ENCODE measurements around the gene DDX17. TPM values are rescaled to one million over a fixed set of nuclear protein-coding genes. Genes with fewer than 3 reads are reported as not detected.

The DDX17 gene
- total and polyA plus RNA-seq, 9 of the 15 experiments (the other 6 are each of a cell fraction or from before 2014, with no cell fraction given): 17.6 to 421 (median 189) TPM

DNA sequence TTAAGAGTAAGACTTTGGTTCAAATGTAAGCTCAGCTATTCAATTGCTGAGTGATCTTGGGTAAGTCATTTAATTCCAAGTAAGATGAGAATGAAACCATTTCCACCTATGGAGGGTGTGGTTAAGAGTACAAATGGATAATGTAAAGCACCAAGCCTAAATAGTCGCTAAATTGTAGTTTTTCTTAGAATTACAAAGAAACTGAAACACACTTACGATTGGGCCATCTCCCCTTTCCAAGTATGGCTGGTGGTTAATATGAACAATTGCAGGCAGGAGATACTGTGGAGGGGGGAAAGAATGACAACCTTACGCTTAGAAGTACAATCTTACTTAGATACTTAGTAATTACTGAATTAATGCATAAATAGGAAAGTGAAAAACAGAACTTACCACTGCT lies 8.2 kb downstream of the DDX17 start:
- CTCF ChIA-PET (ENCODE audit: low intra/inter-chr PET ratio): no interaction called here
- peaks cover 94% of the 10 kb centered on the region for H3K36me3 ChIP-seq (ENCODE audit: control insufficient read depth, insufficient read depth, low read length)
- no peak for FAIRE-seq
- in situ Hi-C loops (cut with MboI): loop anchor here (5.0 kb wide), 1 partner anchor 69 kb away; no protein-coding TSS in a partner anchor
- H3K27me3 ChIP-seq (ENCODE audit: control insufficient read depth in 2 of 2, insufficient read depth in 2 of 2, low read length in 2 of 2): no peaks in the 10 kb centered on the region
- H3K9me1 ChIP-seq (ENCODE audit: control insufficient read depth, insufficient read depth, low read length): no peaks in the 10 kb centered on the region
- H3K4me1 ChIP-seq (replicated peaks in 1 of 2; ENCODE audit: control insufficient read depth in 2 of 2, insufficient read depth in 2 of 2, low read length in 2 of 2): peaks cover 0 to 8% of the 10 kb centered on the region in 2 experiments; a peak in 3 of 5 replicates
- no peaks in the 10 kb centered on the region; the same call in 1 of the 2 replicates for H4K20me1 ChIP-seq (replicated peaks; ENCODE audit: control insufficient read depth, insufficient read depth, low read length)
- WGBS (ENCODE audit: insufficient coverage, low coverage, missing lambda C conversion rate): 79% methylated on average over 3 of the region's 3 CpGs
- intact Hi-C loops (cut with micrococcal nuclease): no loop called here
- H3K9ac ChIP-seq (ENCODE audit: insufficient read depth in 1 of 2, low read depth in 2 of 2, low read length in 2 of 2): no peak overlapping the region
- no peaks in the 10 kb centered on the region for H3K9me3 ChIP-seq (replicated peaks; ENCODE audit: control insufficient read depth, insufficient read depth, low read depth, low read length)
- H3K4me3 ChIP-seq: no peak overlapping the region
- no peak overlapping the region for H2AFZ ChIP-seq (ENCODE audit: low read depth, low read length)
- H3K79me2 ChIP-seq (ENCODE audit: control insufficient read depth, insufficient read depth, low read length): peaks cover 61% of the 10 kb centered on the region
- DNase-seq (ENCODE audit: extremely low read depth in 1 of 4, low spot score in 3 of 4): no peak
- POLR2A ChIA-PET: interaction anchor here (1.0 to 1.6 kb wide), 4 partner anchors 8 to 13 kb away, joined by 3 to 10 read pairs (median 5); no protein-coding TSS in a partner anchor
- ATAC-seq: no peak
- H3K27ac ChIP-seq (ENCODE audit: extremely low read depth, low read depth, low read length): no peak overlapping the region
- BruUV-seq (replicated peaks): no TSS peak
- no peak overlapping the region for H3K4me2 ChIP-seq (ENCODE audit: insufficient read depth, low read length)
- TF ChIP-seq ZNF584 (CRISPR knock-in tag; IDR thresholded peaks at IDR 0.05; ENCODE audit: low read depth): no peak
- no peak for TF ChIP-seq ZNF507 (tag; conservative IDR thresholded peaks at IDR 0.05)
- TF ChIP-seq, protein P1, sequence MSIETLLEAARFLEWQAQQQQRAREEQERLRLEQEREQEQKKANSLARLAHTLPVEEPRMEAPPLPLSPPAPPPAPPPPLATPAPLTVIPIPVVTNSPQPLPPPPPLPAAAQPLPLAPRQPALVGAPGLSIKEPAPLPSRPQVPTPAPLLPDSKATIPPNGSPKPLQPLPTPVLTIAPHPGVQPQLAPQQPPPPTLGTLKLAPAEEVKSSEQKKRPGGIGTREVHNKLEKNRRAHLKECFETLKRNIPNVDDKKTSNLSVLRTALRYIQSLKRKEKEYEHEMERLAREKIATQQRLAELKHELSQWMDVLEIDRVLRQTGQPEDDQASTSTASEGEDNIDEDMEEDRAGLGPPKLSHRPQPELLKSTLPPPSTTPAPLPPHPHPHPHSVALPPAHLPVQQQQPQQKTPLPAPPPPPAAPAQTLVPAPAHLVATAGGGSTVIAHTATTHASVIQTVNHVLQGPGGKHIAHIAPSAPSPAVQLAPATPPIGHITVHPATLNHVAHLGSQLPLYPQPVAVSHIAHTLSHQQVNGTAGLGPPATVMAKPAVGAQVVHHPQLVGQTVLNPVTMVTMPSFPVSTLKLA (conservative IDR thresholded peaks at IDR 0.05): no peak
- TF ChIP-seq FOXJ3 (CRISPR knock-in tag; IDR thresholded peaks at IDR 0.05): no peak
- TF ChIP-seq, protein P2, sequence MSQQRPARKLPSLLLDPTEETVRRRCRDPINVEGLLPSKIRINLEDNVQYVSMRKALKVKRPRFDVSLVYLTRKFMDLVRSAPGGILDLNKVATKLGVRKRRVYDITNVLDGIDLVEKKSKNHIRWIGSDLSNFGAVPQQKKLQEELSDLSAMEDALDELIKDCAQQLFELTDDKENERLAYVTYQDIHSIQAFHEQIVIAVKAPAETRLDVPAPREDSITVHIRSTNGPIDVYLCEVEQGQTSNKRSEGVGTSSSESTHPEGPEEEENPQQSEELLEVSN (IDR thresholded peaks at IDR 0.05; ENCODE audit: borderline replicate concordance in 1 of 2, extremely low read depth in 1 of 2, insufficient read depth in 1 of 2, insufficient read length in 1 of 2, low read depth in 1 of 2, low read length in 1 of 2, poor library complexity in 1 of 2, severe bottlenecking in 1 of 2): no peak
- no peak for TF ChIP-seq PHTF2 (CRISPR knock-in tag; IDR thresholded peaks at IDR 0.05)
- no peak for TF ChIP-seq PYGO2 (tag; IDR thresholded peaks at IDR 0.05)
- TF ChIP-seq ZNF347 (CRISPR knock-in tag; IDR thresholded peaks at IDR 0.05; ENCODE audit: low read depth): no peak
- TF ChIP-seq WHSC1 (IDR thresholded peaks at IDR 0.05; ENCODE audit: low read length): no peak
- TF ChIP-seq, protein P3, sequence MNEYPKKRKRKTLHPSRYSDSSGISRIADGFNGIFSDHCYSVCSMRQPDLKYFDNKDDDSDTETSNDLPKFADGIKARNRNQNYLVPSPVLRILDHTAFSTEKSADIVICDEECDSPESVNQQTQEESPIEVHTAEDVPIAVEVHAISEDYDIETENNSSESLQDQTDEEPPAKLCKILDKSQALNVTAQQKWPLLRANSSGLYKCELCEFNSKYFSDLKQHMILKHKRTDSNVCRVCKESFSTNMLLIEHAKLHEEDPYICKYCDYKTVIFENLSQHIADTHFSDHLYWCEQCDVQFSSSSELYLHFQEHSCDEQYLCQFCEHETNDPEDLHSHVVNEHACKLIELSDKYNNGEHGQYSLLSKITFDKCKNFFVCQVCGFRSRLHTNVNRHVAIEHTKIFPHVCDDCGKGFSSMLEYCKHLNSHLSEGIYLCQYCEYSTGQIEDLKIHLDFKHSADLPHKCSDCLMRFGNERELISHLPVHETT (CRISPR knock-in tag; conservative IDR thresholded peaks at IDR 0.05 in 1 of 2, IDR thresholded peaks at IDR 0.05 in 1 of 2): no peak
- TF ChIP-seq HCFC1 (IDR thresholded peaks at IDR 0.05; ENCODE audit: low read depth, low read length): no peak
- no peak for TF ChIP-seq CTBP1 (IDR thresholded peaks at IDR 0.05; ENCODE audit: borderline replicate concordance)
- TF ChIP-seq NFRKB (IDR thresholded peaks at IDR 0.05; ENCODE audit: low read depth): no peak
- TF ChIP-seq ZNF551 (CRISPR knock-in tag; IDR thresholded peaks at IDR 0.05): no peak
- no peak for TF ChIP-seq ESRRA (IDR thresholded peaks at IDR 0.05; ENCODE audit: borderline replicate concordance, low read depth)
- TF ChIP-seq, protein P4, sequence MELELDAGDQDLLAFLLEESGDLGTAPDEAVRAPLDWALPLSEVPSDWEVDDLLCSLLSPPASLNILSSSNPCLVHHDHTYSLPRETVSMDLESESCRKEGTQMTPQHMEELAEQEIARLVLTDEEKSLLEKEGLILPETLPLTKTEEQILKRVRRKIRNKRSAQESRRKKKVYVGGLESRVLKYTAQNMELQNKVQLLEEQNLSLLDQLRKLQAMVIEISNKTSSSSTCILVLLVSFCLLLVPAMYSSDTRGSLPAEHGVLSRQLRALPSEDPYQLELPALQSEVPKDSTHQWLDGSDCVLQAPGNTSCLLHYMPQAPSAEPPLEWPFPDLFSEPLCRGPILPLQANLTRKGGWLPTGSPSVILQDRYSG (tag; conservative IDR thresholded peaks at IDR 0.05; ENCODE audit: low read depth): no peak
- TF ChIP-seq TAF1 (IDR thresholded peaks at IDR 0.05; ENCODE audit: control insufficient read depth, extremely low read depth, insufficient read depth, low read length, severe bottlenecking): no peak
